GM23338 (cell line): ENCODE measurements around the gene ASB16. TPM values are rescaled to one million over a fixed set of nuclear protein-coding genes. Genes with fewer than 3 reads are reported as not detected.

Source experiments
- ATAC-seq: fragments of 200-7000 bp; cut with Tn5 transposase; 3 replicates; pipeline ENCODE4 v1.9.1; 2020
- DNase-seq: peaks from one replicate; pipeline ENCODE4 v3.0.0-alpha.2; 2015; ENCODE audit warnings: low spot score
- H2AFZ ChIP-seq: fragments of 200-600 bp; sonication (generic); 2 replicates; pipeline ENCODE4 v1.8.0; 2016; ENCODE audit warnings: antibody characterized with exemption, mild to moderate bottlenecking, moderate library complexity
- H3F3A ChIP-seq: fragments of 200-600 bp; sonication (generic); replicated peaks from 2 replicates; pipeline ENCODE4 v1.8.0; 2017; ENCODE audit warnings: antibody characterized with exemption, mixed run types, low read depth
- H3K27ac ChIP-seq: fragments of 200-600 bp; sonication (generic); 2 replicates; pipeline ENCODE4 v1.6.1; 2016; ENCODE audit warnings: low read depth
- H3K27me3 ChIP-seq: fragments of 200-600 bp; sonication (generic); 2 replicates; pipeline ENCODE4 v1.8.0; 2016; ENCODE audit warnings: mild to moderate bottlenecking, mixed run types, moderate library complexity; ENCODE audit not compliant: insufficient read depth
- H3K36me3 ChIP-seq: fragments of 200-600 bp; sonication (generic); 2 replicates; pipeline ENCODE4 v1.8.0; 2016; ENCODE audit warnings: mild to moderate bottlenecking; ENCODE audit not compliant: insufficient read depth
- H3K4me1 ChIP-seq: fragments of 200-600 bp; sonication (generic); 2 replicates; pipeline ENCODE4 v1.8.0; 2016; ENCODE audit warnings: mild to moderate bottlenecking, moderate library complexity; ENCODE audit not compliant: insufficient read depth
- H3K4me2 ChIP-seq: fragments of 200-600 bp; sonication (generic); 2 replicates; pipeline ENCODE4 v1.7.1; 2017; ENCODE audit warnings: mixed run types
- H3K4me3 ChIP-seq: fragments of 200-600 bp; sonication (generic); 2 replicates; pipeline ENCODE4 v1.6.1; 2016; ENCODE audit warnings: mixed run types
- H3K79me2 ChIP-seq: fragments of 200-600 bp; sonication (generic); replicated peaks from 2 replicates; pipeline ENCODE4 v1.8.0; 2017; ENCODE audit warnings: mild to moderate bottlenecking; ENCODE audit not compliant: insufficient read depth
- H3K9me2 ChIP-seq: fragments of 200-600 bp; sonication (generic); 2 replicates; pipeline ENCODE4 v1.8.0; 2017; ENCODE audit not compliant: insufficient read depth
- H4K20me1 ChIP-seq: fragments of 200-600 bp; sonication (generic); replicated peaks from 2 replicates; pipeline ENCODE4 v1.8.0; 2017; ENCODE audit warnings: mild to moderate bottlenecking; ENCODE audit not compliant: insufficient read depth
- H3K27ac Mint-ChIP-seq: 2 replicates; pipeline ENCODE4 v1.8.0; 2020; ENCODE audit warnings: inconsistent platforms, mild to moderate bottlenecking, moderate library complexity, mixed read lengths
- H3K27me3 Mint-ChIP-seq: 3 replicates; pipeline ENCODE4 v1.8.0; 2022; ENCODE audit warnings: low read depth, mild to moderate bottlenecking, moderate library complexity, mixed read lengths, inconsistent platforms; ENCODE audit not compliant: insufficient read depth, poor library complexity
- H3K36me3 Mint-ChIP-seq: 3 replicates; pipeline ENCODE4 v1.8.0; 2021; ENCODE audit warnings: low read depth, mild to moderate bottlenecking, inconsistent platforms, moderate library complexity, mixed read lengths
- H3K4me1 Mint-ChIP-seq: 3 replicates; pipeline ENCODE4 v1.8.0; 2020; ENCODE audit warnings: mild to moderate bottlenecking, inconsistent platforms, mixed read lengths
- H3K4me3 Mint-ChIP-seq: 3 replicates; pipeline ENCODE4 v1.8.0; 2021; ENCODE audit warnings: moderate library complexity, mild to moderate bottlenecking, inconsistent platforms, mixed read lengths
- H3K9me3 Mint-ChIP-seq: 3 replicates; pipeline ENCODE4 v1.8.0; 2020; ENCODE audit warnings: moderate library complexity, mild to moderate bottlenecking, inconsistent platforms, mixed read lengths
- CTCF ChIP-seq, 2 experiments: fragments of 200-600 bp in 1 of 2; sonication (generic) in 1 of 2; conservative IDR thresholded peaks; 2 replicates each; pipeline versions ENCODE4 v1.5.1 to v1.6.1; 2016 to 2017; ENCODE audit warnings: antibody characterized with exemption in 2 of 2, low read depth in 2 of 2, mild to moderate bottlenecking in 2 of 2, moderate library complexity in 1 of 2
- EZH2phosphoT487 ChIP-seq: fragments of 200-600 bp; sonication (generic); IDR thresholded peaks from one replicate; pipeline ENCODE4 v1.8.1; 2018; ENCODE audit warnings: antibody characterized with exemption; ENCODE audit not compliant: unreplicated experiment
- REST ChIP-seq: IDR thresholded peaks from one replicate; pipeline ENCODE4 v1.6.1; 2018; ENCODE audit warnings: antibody characterized with exemption; ENCODE audit not compliant: unreplicated experiment
- ZNF462 ChIP-seq: fragments of 250-450 bp; sonication (Bioruptor Pico); IDR thresholded peaks from 2 replicates; pipeline ENCODE4 v1.5.0; 2020; ENCODE audit warnings: mild to moderate bottlenecking, moderate library complexity
- polyA plus RNA-seq: library from polyadenylated mRNA; unstranded; fragments of >200 nt; fragmentation: Nextera tagmentation; extraction: Ambion mirVana; gene quantifications from 2 replicates; pipeline ENCODE4 v1.2.1, GENCODE V29; 2016
- total RNA-seq: library from RNA; depleted of rRNA; stranded (reverse); fragments of >200 nt; shearing (Covaris generic); gene quantifications from 2 replicates; pipeline ENCODE4 v1.2.3, GENCODE V29; 2014

ASB16 gene
- total and polyA plus RNA-seq, 2 experiments from 2014 or later: 0.47 TPM; not detected in 1

GRCh38 chr17:44178133-44178532, 7.6 kb downstream of the ASB16 start:
- peaks cover 6% of the 10 kb centered on the region for H3K27me3 Mint-ChIP-seq
- no peaks in the 10 kb centered on the region for H3K4me1 ChIP-seq
- ATAC-seq (no peak), DNase-seq (no peak)
- peaks cover 48% of the 10 kb centered on the region for H3K36me3 Mint-ChIP-seq
- no peak overlapping the region for H3K4me2 ChIP-seq
- 0 out of 2 replicates have a peak overlapping the region, but pooled peaks have one; percentile 32 for H3K27ac ChIP-seq
- H4K20me1 ChIP-seq: peaks cover 14% of the 10 kb centered on the region
- no peaks in the 10 kb centered on the region for H3K9me2 ChIP-seq
- peaks cover 10% of the 10 kb centered on the region; the same call in 1 of the 2 replicates for H3K79me2 ChIP-seq
- no peaks in the 10 kb centered on the region for H3K4me1 Mint-ChIP-seq
- peaks cover 8% of the 10 kb centered on the region for H3K9me3 Mint-ChIP-seq
- no peak for TF ChIP-seq REST
- TF ChIP-seq CTCF (conservative IDR thresholded peaks at IDR 0.05; ENCODE audit: low read depth in 2 of 2): no peak
- no peak for TF ChIP-seq EZH2phosphoT487
- TF ChIP-seq ZNF462 (CRISPR knock-in tag): no peak
- H3K27ac Mint-ChIP-seq: no peak overlapping the region
- H3K36me3 ChIP-seq: peaks cover 9% of the 10 kb centered on the region; the same call in 1 of the 2 replicates
- H3K4me3 Mint-ChIP-seq: no peak overlapping the region
- no peaks in the 10 kb centered on the region for H3F3A ChIP-seq
- H3K27me3 ChIP-seq: no peaks in the 10 kb centered on the region
- H2AFZ ChIP-seq: no peak overlapping the region
- H3K4me3 ChIP-seq: no peak overlapping the region
